Body of pancreas (tissue), 4 donors: Measurements from ENCODE around the gene ANKRD31. TPM values are rescaled to one million over a fixed set of nuclear protein-coding genes. Genes with fewer than 3 reads are reported as not detected.
"Not testable (repeated sequence)": the region's sequence is repeated elsewhere in the genome, so short reads cannot be mapped to it uniquely, and the experiment has no call there.

Experiments
- ATAC-seq: fragments of 150-250 bp; one replicate; pipeline ENCODE4 v1.9.1; 2016
- DNase-seq, 4 donors: peaks; one replicate each; pipeline ENCODE4 v3.0.0-alpha.2; 2019
- H3K27ac ChIP-seq, 4 donors: fragments of 200-600 bp; sonication (generic); 1 replicate in 3 of 4; 2 replicates in 1 of 4; pipeline versions ENCODE4 v1.5.1 to v1.6.1; 2016 to 2019; ENCODE audit warnings: mild to moderate bottlenecking in 1 of 4, mixed read lengths in 1 of 4, moderate library complexity in 1 of 4
- H3K27me3 ChIP-seq, 2 donors: fragments of 200-600 bp; sonication (generic); one replicate each; pipeline ENCODE4 v1.6.0; 2016; ENCODE audit warnings: mild to moderate bottlenecking in 1 of 2
- H3K36me3 ChIP-seq, 2 donors: fragments of 200-600 bp; sonication (generic); replicated peaks in 1 of 2; 2 replicates each; pipeline ENCODE4 v1.5.1; 2016; ENCODE audit warnings: low read depth in 2 of 2; ENCODE audit not compliant: insufficient read depth in 1 of 2
- H3K4me1 ChIP-seq: fragments of 200-600 bp; sonication (generic); one replicate; pipeline ENCODE4 v1.6.0; 2016
- H3K4me3 ChIP-seq, 2 donors: fragments of 200-600 bp; sonication (generic); 1 replicate in 1 of 2; 2 replicates in 1 of 2; pipeline ENCODE4 v1.5.1; 2016 to 2019
- H3K9me3 ChIP-seq, 3 donors: fragments of 200-600 bp; sonication (generic); 1 replicate in 2 of 3; 2 replicates in 1 of 3; pipeline ENCODE4 v1.5.1; 2016
- POLR2A ChIP-seq, 3 donors: fragments of 450-650 bp; IDR thresholded peaks; one replicate each; pipeline ENCODE4 v1.6.1; 2016; ENCODE audit warnings: antibody characterized with exemption in 3 of 3, mild to moderate bottlenecking in 2 of 3
- WGBS, 2 donors: methylation state at CpG; one replicate each; pipeline ENCODE4 v1.1.5; 2017; 5-methylcytosine and 5-hydroxymethylcytosine counted together
- intact Hi-C: fragments of 100-400 bp; cut with DNase I; formaldehyde crosslinking; loops from one replicate; pipeline ENCODE4 v1.15.1; 2023
- total RNA-seq, 2 donors: library from RNA; depleted of rRNA; stranded (reverse); fragments of >200 nt; gene quantifications; one replicate each; pipeline ENCODE4 v1.1.0, GENCODE V29; 2016
- TF ChIP-seq, protein P1 (sequence below), 7 experiments: fragments of 450-650 bp in 4 of 7; fragments of 200-600 bp in 3 of 7; sonication (generic) in 3 of 7; IDR thresholded peaks; one replicate each; pipeline ENCODE4 v1.5.1; 2016 to 2019; ENCODE audit warnings: antibody characterized with exemption in 7 of 7

ANKRD31 gene
- total RNA-seq, 2 donors from 2014 or later: 0.33 to 0.78 TPM

DNA sequence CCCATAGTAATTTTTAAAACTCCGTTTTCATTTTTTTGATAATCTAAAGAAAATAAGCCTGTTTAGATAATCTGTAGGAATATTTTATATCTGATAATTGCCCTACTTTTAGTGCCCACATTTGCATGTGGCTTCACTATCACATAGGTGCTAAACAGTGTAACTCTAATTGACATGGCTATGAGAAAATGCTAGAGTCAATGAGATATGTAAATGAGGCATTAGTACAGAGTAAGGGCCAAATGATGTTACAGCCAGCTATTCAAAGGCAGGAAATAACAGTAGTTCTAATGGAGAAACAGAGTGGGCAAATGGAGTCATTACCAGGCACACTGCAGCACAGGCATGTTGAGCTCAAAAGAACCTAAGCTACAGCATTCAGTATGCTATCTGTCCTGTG is 147.0 kb downstream of the ANKRD31 start:
- Histone ChIP-seq H3K4me3 (no peak overlapping the region), H3K27me3 (no peaks in the 10 kb centered on the region), H3K27ac (no peak overlapping the region), H3K36me3 (no peaks in the 10 kb centered on the region), H3K4me1 (no peaks in the 10 kb centered on the region), H3K9me3 (no peaks in the 10 kb centered on the region)
- intact Hi-C loops: no loop called here
- TF ChIP-seq, protein P1, sequence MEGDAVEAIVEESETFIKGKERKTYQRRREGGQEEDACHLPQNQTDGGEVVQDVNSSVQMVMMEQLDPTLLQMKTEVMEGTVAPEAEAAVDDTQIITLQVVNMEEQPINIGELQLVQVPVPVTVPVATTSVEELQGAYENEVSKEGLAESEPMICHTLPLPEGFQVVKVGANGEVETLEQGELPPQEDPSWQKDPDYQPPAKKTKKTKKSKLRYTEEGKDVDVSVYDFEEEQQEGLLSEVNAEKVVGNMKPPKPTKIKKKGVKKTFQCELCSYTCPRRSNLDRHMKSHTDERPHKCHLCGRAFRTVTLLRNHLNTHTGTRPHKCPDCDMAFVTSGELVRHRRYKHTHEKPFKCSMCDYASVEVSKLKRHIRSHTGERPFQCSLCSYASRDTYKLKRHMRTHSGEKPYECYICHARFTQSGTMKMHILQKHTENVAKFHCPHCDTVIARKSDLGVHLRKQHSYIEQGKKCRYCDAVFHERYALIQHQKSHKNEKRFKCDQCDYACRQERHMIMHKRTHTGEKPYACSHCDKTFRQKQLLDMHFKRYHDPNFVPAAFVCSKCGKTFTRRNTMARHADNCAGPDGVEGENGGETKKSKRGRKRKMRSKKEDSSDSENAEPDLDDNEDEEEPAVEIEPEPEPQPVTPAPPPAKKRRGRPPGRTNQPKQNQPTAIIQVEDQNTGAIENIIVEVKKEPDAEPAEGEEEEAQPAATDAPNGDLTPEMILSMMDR (IDR thresholded peaks at IDR 0.05): no peak
- TF ChIP-seq POLR2A (IDR thresholded peaks at IDR 0.05): no peak
- ATAC-seq (no peak), DNase-seq (no peak)
- WGBS, 2 donors: 70 to 74% methylated on average over 1 of the region's 1 CpG

DNA sequence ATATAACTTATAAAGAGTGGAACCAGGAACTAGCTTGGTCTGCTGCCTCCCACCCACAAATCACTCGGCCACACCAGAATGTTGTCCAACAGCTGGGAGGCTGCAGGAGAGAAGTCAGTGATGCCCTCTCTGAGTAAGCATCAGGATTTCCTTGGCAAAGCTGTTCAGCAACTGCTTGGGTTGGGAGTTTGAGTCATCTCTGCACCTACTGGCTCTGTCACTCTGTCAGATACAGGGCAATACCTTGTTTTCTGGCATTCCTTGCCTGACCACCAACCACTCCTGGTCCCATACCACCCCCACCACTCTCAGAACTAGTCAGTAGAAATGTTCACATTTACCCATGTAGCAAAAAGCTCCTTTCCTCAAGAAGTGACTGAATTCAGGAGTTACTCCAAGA is 147.5 kb downstream of the ANKRD31 start:
- ATAC-seq: no peak
- no peaks in the 10 kb centered on the region for H3K4me1 ChIP-seq
- no peak overlapping the region for H3K4me3 ChIP-seq
- 70 to 86% methylated on average over 1 of the region's 1 CpG for WGBS, 2 donors
- H3K9me3 ChIP-seq: no peaks in the 10 kb centered on the region
- H3K27me3 ChIP-seq: no peaks in the 10 kb centered on the region
- no peak for TF ChIP-seq POLR2A (IDR thresholded peaks at IDR 0.05)
- TF ChIP-seq, protein P1 (IDR thresholded peaks at IDR 0.05): no peak
- H3K27ac ChIP-seq: no peak overlapping the region
- no peak for DNase-seq
- intact Hi-C loops: no loop called here
- H3K36me3 ChIP-seq: no peaks in the 10 kb centered on the region

DNA sequence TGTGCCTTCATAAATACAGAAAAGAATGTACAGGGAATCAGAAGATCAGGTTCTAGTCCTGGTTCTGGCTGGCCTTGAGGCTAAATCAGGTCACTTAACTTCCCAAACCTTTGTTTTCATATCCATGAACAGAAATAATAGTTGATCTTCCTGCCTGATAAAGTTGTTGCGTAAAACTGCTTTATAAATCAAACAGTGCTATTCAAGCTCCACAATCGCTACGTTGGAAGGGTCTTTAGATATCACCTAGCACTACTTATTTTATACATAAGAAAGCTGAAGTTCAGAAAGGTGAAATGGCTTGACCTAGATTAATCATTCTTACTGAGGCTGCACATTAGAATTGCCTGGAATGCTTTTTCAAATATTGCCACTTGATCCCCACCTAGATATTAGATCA is 148.0 kb downstream of the ANKRD31 start:
- no peaks in the 10 kb centered on the region for H3K27me3 ChIP-seq
- H3K4me1 ChIP-seq: no peaks in the 10 kb centered on the region
- no peaks in the 10 kb centered on the region for H3K36me3 ChIP-seq
- H3K9me3 ChIP-seq: no peaks in the 10 kb centered on the region
- TF ChIP-seq, protein P1 (IDR thresholded peaks at IDR 0.05): no peak
- no peak for TF ChIP-seq POLR2A (IDR thresholded peaks at IDR 0.05)
- ATAC-seq (no peak), DNase-seq (no peak)
- no peak overlapping the region for H3K27ac ChIP-seq
- WGBS, 2 donors: 87% methylated on average over 3 of the region's 3 CpGs
- H3K4me3 ChIP-seq: no peak overlapping the region
- intact Hi-C loops: no loop called here

DNA sequence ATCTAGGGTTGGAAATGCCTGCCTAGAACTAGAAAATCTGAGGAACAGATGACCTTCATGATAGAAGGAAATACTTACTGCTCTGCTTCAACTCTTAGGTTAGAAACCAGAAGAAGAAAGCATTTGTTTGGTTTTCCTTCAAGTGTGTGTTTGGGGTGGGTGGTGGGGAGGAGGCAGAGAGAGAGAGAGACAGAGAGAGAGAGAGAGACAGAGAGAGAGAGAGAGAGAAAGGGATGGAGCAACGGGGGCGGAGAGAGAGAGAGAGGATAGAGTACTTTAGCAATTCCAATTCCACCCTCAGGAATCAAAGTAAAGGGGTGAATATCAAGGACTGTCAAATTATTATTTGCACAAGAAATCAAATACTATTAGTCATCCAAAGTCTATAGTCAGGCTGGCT is 155.2 kb downstream of the ANKRD31 start:
- Histone ChIP-seq H3K27ac (no peak overlapping the region), H3K36me3 (no peaks in the 10 kb centered on the region), H3K9me3 (no peaks in the 10 kb centered on the region), H3K4me1 (no peaks in the 10 kb centered on the region), H3K4me3 (no peak overlapping the region), H3K27me3 (no peaks in the 10 kb centered on the region)
- intact Hi-C loops: no loop called here
- DNase-seq (no peak), ATAC-seq (no peak)
- TF ChIP-seq POLR2A (IDR thresholded peaks at IDR 0.05): no peak
- TF ChIP-seq, protein P1 (IDR thresholded peaks at IDR 0.05): no peak
- WGBS, 2 donors: 75 to 93% methylated on average over 2 of the region's 2 CpGs

DNA sequence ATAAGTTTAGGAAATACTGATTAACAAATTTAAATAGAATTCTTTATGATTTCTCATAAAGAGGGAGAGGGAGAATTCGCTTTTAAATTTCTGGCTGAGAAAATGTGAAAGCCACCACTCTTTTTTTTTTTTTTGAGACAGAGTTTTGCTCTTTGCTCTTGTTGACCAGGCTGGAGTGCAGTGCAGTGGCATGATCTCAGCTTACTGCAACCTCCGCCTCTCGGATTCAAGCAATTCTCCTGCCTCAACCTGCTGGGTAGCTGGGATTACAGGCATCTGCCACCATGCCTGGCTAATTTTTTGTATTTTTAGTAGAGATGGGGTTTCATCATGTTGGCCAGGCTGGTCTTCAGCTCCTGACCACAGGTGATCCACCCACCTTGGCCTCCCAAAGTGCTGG is 157.3 kb downstream of the ANKRD31 start:
- H3K27me3 ChIP-seq, H3K36me3 ChIP-seq, ATAC-seq, H3K4me1 ChIP-seq, H3K4me3 ChIP-seq, H3K9me3 ChIP-seq, H3K27ac ChIP-seq, DNase-seq, intact Hi-C loops: not testable (repeated sequence)
- 94% methylated on average over 3 of the region's 3 CpGs for WGBS, 2 donors
